Keratinocyte (primary cell): ENCODE data around the gene LRRTM3. TPM values are rescaled to one million over a fixed set of nuclear protein-coding genes. Genes with fewer than 3 reads are reported as not detected.

Experiments used
- DNase-seq: peaks from one replicate; pipeline ENCODE4 v3.0.0-alpha.2; 2011; ENCODE audit warnings: low read depth, missing footprints, low spot score
- FAIRE-seq: peaks from 2 replicates; lab custom pipeline; 2011; peaks lifted over from hg19 to GRCh38; lab: Jason Lieb, UNC
- H2AFZ ChIP-seq: 2 replicates; pipeline ENCODE4 v1.6.0; 2012; ENCODE audit warnings: low read length, control low read depth, inconsistent platforms; ENCODE audit not compliant: control insufficient read depth
- H3K27ac ChIP-seq: 2 replicates; pipeline ENCODE4 v1.5.1; 2011; ENCODE audit warnings: low read length; ENCODE audit not compliant: control insufficient read depth, insufficient read depth
- H3K27me3 ChIP-seq: 3 replicates; pipeline ENCODE4 v1.6.0; 2011; ENCODE audit warnings: low read length; ENCODE audit not compliant: control insufficient read depth, insufficient read depth; ENCODE audit errors: extremely low read depth
- H3K36me3 ChIP-seq, 2 experiments: 2 replicates in 1 of 2; 3 replicates in 1 of 2; pipeline ENCODE4 v1.5.1; 2011; ENCODE audit warnings: low read length in 2 of 2, mild to moderate bottlenecking in 1 of 2; ENCODE audit not compliant: control insufficient read depth in 2 of 2, insufficient read depth in 2 of 2; ENCODE audit errors: extremely low read depth in 1 of 2
- H3K4me1 ChIP-seq: 3 replicates; pipeline ENCODE4 v1.5.1; 2011; ENCODE audit warnings: low read length; ENCODE audit not compliant: control insufficient read depth, insufficient read depth; ENCODE audit errors: extremely low read depth
- H3K4me2 ChIP-seq: 3 replicates; pipeline ENCODE4 v1.6.0; 2011; ENCODE audit warnings: low read depth, low read length; ENCODE audit not compliant: control insufficient read depth, insufficient read depth; ENCODE audit errors: extremely low read depth
- H3K4me3 ChIP-seq, 3 experiments: fragments of 200-600 bp in 1 of 3; sonication (generic) in 1 of 3; 2 replicates in 2 of 3; 3 replicates in 1 of 3; pipeline ENCODE4 v1.5.1; 2011 to 2016; ENCODE audit warnings: low read length in 3 of 3, mild to moderate bottlenecking in 3 of 3, control low read depth in 2 of 3, inconsistent platforms in 1 of 3, low read depth in 1 of 3, mixed read lengths in 1 of 3, mixed run types in 1 of 3, moderate library complexity in 1 of 3; ENCODE audit not compliant: control insufficient read depth in 2 of 3, insufficient read depth in 2 of 3; ENCODE audit errors: extremely low read depth in 1 of 3
- H3K79me2 ChIP-seq: 2 replicates; pipeline ENCODE4 v1.6.0; 2012; ENCODE audit warnings: low read length; ENCODE audit not compliant: control insufficient read depth, insufficient read depth
- H3K9ac ChIP-seq: 3 replicates; pipeline ENCODE4 v1.6.0; 2011; ENCODE audit warnings: low read length; ENCODE audit not compliant: control insufficient read depth, insufficient read depth; ENCODE audit errors: extremely low read depth
- H3K9me1 ChIP-seq: 3 replicates; pipeline ENCODE4 v1.6.0; 2011; ENCODE audit warnings: low read length; ENCODE audit not compliant: control insufficient read depth, insufficient read depth; ENCODE audit errors: extremely low read depth
- H3K9me3 ChIP-seq: 2 replicates; pipeline ENCODE4 v1.5.1; 2012; ENCODE audit warnings: low read depth, low read length; ENCODE audit not compliant: control insufficient read depth
- H4K20me1 ChIP-seq: 3 replicates; pipeline ENCODE4 v1.6.0; 2011; ENCODE audit warnings: low read length; ENCODE audit not compliant: control insufficient read depth, insufficient read depth; ENCODE audit errors: extremely low read depth
- CTCF ChIP-seq, 3 experiments: IDR thresholded peaks in 1 of 3; conservative IDR thresholded peaks in 1 of 3; optimal IDR thresholded peaks in 1 of 3; 2 replicates in 2 of 3; 3 replicates in 1 of 3; pipeline versions ENCODE3 to v1.5.1; 2011; ENCODE audit warnings: low read length in 3 of 3, mild to moderate bottlenecking in 3 of 3, moderate library complexity in 2 of 3, control low read depth in 1 of 3, inconsistent platforms in 1 of 3; ENCODE audit not compliant: insufficient read depth in 2 of 3; ENCODE audit errors: extremely low read depth in 1 of 3
- EZH2 ChIP-seq: IDR thresholded peaks from one replicate; pipeline ENCODE4 v1.6.1; 2012; ENCODE audit warnings: inconsistent platforms, mild to moderate bottlenecking, low read length, moderate library complexity
- dilution Hi-C: fragments of 300-500 bp; cut with MboI; formaldehyde crosslinking; loops from one replicate; pipeline ENCODE4 v1.7.0; 2020; ENCODE audit warnings: low sequenced_read_pairs; ENCODE audit not compliant: extremely low pct_ligation_motif_present
- polyA plus RNA-seq, 5 experiments: library from polyadenylated mRNA; depleted of rRNA in 3 of 5; stranded (reverse) in 3 of 5; stranded (forward) in 1 of 5; unstranded in 1 of 5; fragments of >200 nt; gene quantifications; 1 replicate in 1 of 5; 2 replicates in 3 of 5; 3 replicates in 1 of 5; pipeline versions ENCODE4 v1.2.1 to v1.2.3, GENCODE V29; 2011 to 2012; ENCODE audit warnings: missing spikeins in 2 of 5, low read depth in 1 of 5, low replicate concordance in 1 of 5

LRRTM3 gene
- polyA plus RNA-seq, 1 donor (not counting 4 experiments of a cell fraction or from before 2014, with no cell fraction given), result not detected

GRCh38 chr10:67114945-67115344, 189.1 kb downstream of the LRRTM3 start:
- Histone ChIP-seq H3K79me2 (no peaks in the 10 kb centered on the region), H3K9ac (no peak overlapping the region), H3K36me3 (no peaks in the 10 kb centered on the region), H3K4me3 (no peak overlapping the region), H3K9me1 (no peaks in the 10 kb centered on the region), H2AFZ (no peak overlapping the region), H3K27me3 (no peaks in the 10 kb centered on the region), H3K4me1 (no peaks in the 10 kb centered on the region), H3K27ac (no peak overlapping the region), H4K20me1 (no peaks in the 10 kb centered on the region), H3K9me3 (no peaks in the 10 kb centered on the region), H3K4me2 (no peak overlapping the region)
- dilution Hi-C loops, result no loop called here
- FAIRE-seq (no peak), DNase-seq (no peak)
- TF ChIP-seq EZH2 (no peak), CTCF (optimal IDR thresholded peaks at IDR 0.05 in 1 of 3, IDR thresholded peaks at IDR 0.05 in 1 of 3, conservative IDR thresholded peaks at IDR 0.05 in 1 of 3; ENCODE audit: extremely low read depth in 1 of 3, insufficient read depth in 2 of 3, low read length in 3 of 3) (no peak)

- Histone ChIP-seq H3K36me3 (no peaks in the 10 kb centered on the region), H3K4me2 (no peak overlapping the region), H3K9me1 (no peaks in the 10 kb centered on the region), H3K4me1 (no peaks in the 10 kb centered on the region), H2AFZ (no peak overlapping the region), H3K27me3 (no peaks in the 10 kb centered on the region), H3K27ac (no peak overlapping the region), H3K79me2 (no peaks in the 10 kb centered on the region), H4K20me1 (no peaks in the 10 kb centered on the region), H3K9ac (no peak overlapping the region), H3K9me3 (no peaks in the 10 kb centered on the region), H3K4me3 (no peak overlapping the region)
- no peak for TF ChIP-seq CTCF (optimal IDR thresholded peaks at IDR 0.05 in 1 of 3, IDR thresholded peaks at IDR 0.05 in 1 of 3, conservative IDR thresholded peaks at IDR 0.05 in 1 of 3; ENCODE audit: extremely low read depth in 1 of 3, insufficient read depth in 2 of 3, low read length in 3 of 3)
- no peak for TF ChIP-seq EZH2
- DNase-seq (no peak), FAIRE-seq (no peak)
- dilution Hi-C loops, result no loop called here
These were observed 190.1 kb downstream of the LRRTM3 start for GRCh38 chr10:67115972-67116371.
